GM12891 (cell line): ENCODE results near the gene LIMK1.

Source experiments
- POLR2A ChIP-seq: IDR thresholded peaks from 2 replicates; pipeline ENCODE4 v1.6.1; 2011; ENCODE audit warnings: low read depth, low read length, control low read depth
- POLR2AphosphoS5 ChIP-seq: IDR thresholded peaks from 2 replicates; pipeline ENCODE4 v1.6.1; 2011; ENCODE audit warnings: low read depth, low read length, control low read depth
- SPI1 ChIP-seq: IDR thresholded peaks from 2 replicates; pipeline ENCODE4 v1.6.1; 2011; ENCODE audit warnings: low read depth, low read length, control low read depth
- TAF1 ChIP-seq: IDR thresholded peaks from 2 replicates; pipeline ENCODE4 v1.6.1; 2011; ENCODE audit warnings: low read depth, low read length, control low read depth

DNA sequence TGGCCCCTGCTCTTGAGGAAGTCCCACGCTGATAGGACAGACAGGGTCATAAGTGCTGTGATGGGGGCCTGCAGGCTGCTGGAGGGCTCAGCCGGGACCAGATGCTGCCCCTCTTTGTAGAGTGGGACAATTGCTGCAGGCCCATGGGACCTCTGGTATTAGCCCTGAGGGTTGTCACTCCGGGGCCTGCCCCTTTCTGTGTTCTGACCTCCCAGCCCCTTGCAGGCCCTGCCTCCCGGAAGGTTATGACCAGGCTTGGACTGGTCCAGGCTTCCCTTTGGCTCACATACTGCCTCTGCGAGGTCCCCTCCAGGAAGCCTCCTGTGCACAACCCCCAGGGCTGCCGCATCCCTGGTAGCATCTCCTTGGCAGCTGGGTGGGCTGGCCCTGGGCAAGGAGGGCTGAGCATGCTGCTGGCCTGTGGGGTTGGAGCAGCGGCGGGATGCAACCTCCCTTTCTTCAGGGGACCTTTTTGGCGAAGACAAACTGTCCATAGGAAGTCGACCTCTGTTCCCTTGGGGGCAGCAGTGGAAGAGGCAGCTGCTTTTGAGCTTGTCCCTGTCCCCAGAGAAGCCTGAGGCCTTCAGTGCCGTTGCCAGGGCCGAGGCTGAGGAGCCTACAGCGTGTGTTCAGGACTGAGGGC lies 8.8 kb downstream of the LIMK1 start:
- no peak; the same call in 1 of the 2 replicates for TF ChIP-seq POLR2AphosphoS5
- no peak for TF ChIP-seq POLR2A
- TF ChIP-seq SPI1 = no peak
- TF ChIP-seq TAF1 = no peak
